Astrocyte (in vitro differentiated cells and primary cell): ENCODE results near the gene SIRPD.

Experiments used
- CTCF ChIP-seq: IDR thresholded peaks from 2 replicates; pipeline ENCODE4 v1.5.1; 2011; ENCODE audit warnings: low read depth, mild to moderate bottlenecking, inconsistent platforms, low read length, moderate library complexity; ENCODE audit not compliant: insufficient read depth
- EZH2 ChIP-seq: IDR thresholded peaks from 2 replicates; pipeline ENCODE4 v1.6.1; 2012; ENCODE audit warnings: mild to moderate bottlenecking, low read length, inconsistent platforms; ENCODE audit not compliant: insufficient read depth

DNA sequence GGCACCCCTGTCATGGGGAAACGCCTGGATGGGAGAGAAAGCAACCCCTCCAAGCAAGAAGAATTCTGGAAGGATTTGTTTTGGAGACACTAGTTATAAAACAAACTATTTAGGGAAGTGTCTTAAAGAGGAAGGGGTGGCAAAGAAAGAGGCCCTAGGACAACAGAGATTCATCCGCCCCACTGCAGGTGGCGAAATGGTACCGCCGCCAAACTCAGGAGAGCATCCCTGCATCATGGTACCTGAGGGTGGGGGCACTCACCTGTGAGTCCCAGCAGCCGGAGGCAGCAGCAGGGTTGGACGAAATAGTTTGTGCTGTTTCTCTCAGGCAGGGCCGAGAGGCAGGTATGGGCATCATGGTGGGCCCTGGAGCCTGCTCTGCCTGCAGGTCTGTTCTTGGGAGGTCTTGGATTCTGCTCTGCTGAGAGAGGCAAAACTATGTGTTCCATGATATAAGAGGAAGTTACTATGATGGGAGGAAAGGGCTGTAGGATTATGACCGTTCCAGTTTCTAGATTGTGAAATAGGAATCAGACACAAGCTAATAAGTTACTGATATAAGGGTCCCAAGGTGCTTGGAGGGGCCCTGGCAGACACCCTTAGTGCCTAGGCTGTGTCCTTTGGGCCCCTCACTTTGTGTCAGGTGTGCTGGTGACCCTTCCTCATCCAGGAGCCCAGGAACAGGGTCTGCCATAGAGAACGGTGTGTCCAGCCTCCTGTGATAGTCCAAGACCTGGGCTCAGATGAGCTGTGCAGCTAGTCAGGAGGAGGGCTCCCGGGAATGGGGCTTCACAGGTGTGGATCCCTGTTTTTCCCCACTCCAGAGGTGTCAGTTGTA, 20.4 kb downstream of the SIRPD start:
- TF ChIP-seq CTCF: no peak
- TF ChIP-seq EZH2: no peak
